Islet precursor cell (in vitro differentiated cells): ENCODE results near the gene C1orf159.

Source experiments
- DNase-seq: peaks from one replicate; pipeline ENCODE4 v3.0.0-alpha.2; 2018

C1orf159 gene

GRCh38 chr1:1033009-1033587 is 82.8 kb downstream of the C1orf159 start:
- DNase-seq, result peak; percentile 97

- no peak for DNase-seq
Observed at GRCh38 chr1:1032424-1032823, 83.5 kb downstream of the C1orf159 start.
